Measurements from ENCODE around the gene KCTD18. TPM values are rescaled to one million over a fixed set of nuclear protein-coding genes. Genes with fewer than 3 reads are reported as not detected.

The KCTD18 gene
- total RNA-seq, 1 donor from 2014 or later, result 28.2 TPM

GRCh38 chr2:200470230-200470629, 39.6 kb downstream of the KCTD18 start:
- no peak for TF ChIP-seq CTCF (IDR thresholded peaks at IDR 0.05; ENCODE audit: insufficient read depth, low read length, severe bottlenecking)
- no peaks in the 10 kb centered on the region for H3K27me3 ChIP-seq (ENCODE audit: control insufficient read depth, insufficient read depth, low read length)
- FAIRE-seq (no peak), DNase-seq (ENCODE audit: low read depth) (no peak)
- no peak overlapping the region for H3K4me3 ChIP-seq (ENCODE audit: low read depth, low read length)
- peaks cover 36% of the 10 kb centered on the region for H3K36me3 ChIP-seq (ENCODE audit: control insufficient read depth, insufficient read depth, low read length)

- FAIRE-seq, result no peak
These were observed 40.1 kb downstream of the KCTD18 start for GRCh38 chr2:200469708-200470211.

GRCh38 chr2:200467806-200468681, 41.8 kb downstream of the KCTD18 start:
- Histone ChIP-seq H3K4me3 (ENCODE audit: low read depth, low read length) (no peak overlapping the region), H3K27me3 (ENCODE audit: control insufficient read depth, insufficient read depth, low read length) (no peaks in the 10 kb centered on the region), H3K36me3 (ENCODE audit: control insufficient read depth, insufficient read depth, low read length) (peaks cover 31% of the 10 kb centered on the region)
- FAIRE-seq (no peak), DNase-seq (ENCODE audit: low read depth) (no peak)
- no peak for TF ChIP-seq CTCF (IDR thresholded peaks at IDR 0.05; ENCODE audit: insufficient read depth, low read length, severe bottlenecking)

More at GRCh38 chr2:200469708-200470211, 40.1 kb downstream of the KCTD18 start:
- no peak for TF ChIP-seq CTCF (IDR thresholded peaks at IDR 0.05; ENCODE audit: insufficient read depth, low read length, severe bottlenecking)
- no peak overlapping the region for H3K4me3 ChIP-seq (ENCODE audit: low read depth, low read length)
- peaks cover 34% of the 10 kb centered on the region for H3K36me3 ChIP-seq (ENCODE audit: control insufficient read depth, insufficient read depth, low read length)
- H3K27me3 ChIP-seq (ENCODE audit: control insufficient read depth, insufficient read depth, low read length), result no peaks in the 10 kb centered on the region
- DNase-seq (ENCODE audit: low read depth), result no peak

GRCh38 chr2:200466425-200467418, 43.1 kb downstream of the KCTD18 start:
- DNase-seq (ENCODE audit: low read depth) (no peak), FAIRE-seq (no peak)
- H3K4me3 ChIP-seq (ENCODE audit: low read depth, low read length), result no peak overlapping the region
- H3K36me3 ChIP-seq (ENCODE audit: control insufficient read depth, insufficient read depth, low read length), result peaks cover 31% of the 10 kb centered on the region
- H3K27me3 ChIP-seq (ENCODE audit: control insufficient read depth, insufficient read depth, low read length), result no peaks in the 10 kb centered on the region
- TF ChIP-seq CTCF (IDR thresholded peaks at IDR 0.05; ENCODE audit: insufficient read depth, low read length, severe bottlenecking), result no peak

GRCh38 chr2:200463452-200463851, 46.4 kb downstream of the KCTD18 start:
- FAIRE-seq (no peak), DNase-seq (ENCODE audit: low read depth) (no peak)
- H3K4me3 ChIP-seq (ENCODE audit: low read depth, low read length), result no peak overlapping the region
- TF ChIP-seq CTCF (IDR thresholded peaks at IDR 0.05; ENCODE audit: insufficient read depth, low read length, severe bottlenecking), result no peak
- H3K27me3 ChIP-seq (ENCODE audit: control insufficient read depth, insufficient read depth, low read length), result no peaks in the 10 kb centered on the region
- H3K36me3 ChIP-seq (ENCODE audit: control insufficient read depth, insufficient read depth, low read length), result peaks cover 15% of the 10 kb centered on the region
